Prostate gland (tissue), 2 donors: ENCODE measurements around the gene HS1BP3. TPM values are rescaled to one million over a fixed set of nuclear protein-coding genes. Genes with fewer than 3 reads are reported as not detected.

Experiments used
- DNase-seq: peaks from one replicate; pipeline ENCODE4 v3.0.0-alpha.2; 2019; ENCODE audit warnings: low spot score
- H3K27ac ChIP-seq, 2 donors: fragments of 200-600 bp; sonication (generic); 2 replicates each; pipeline ENCODE4 v1.5.1; 2017 to 2019
- H3K27me3 ChIP-seq: fragments of 200-600 bp; sonication (generic); replicated peaks from 2 replicates; pipeline ENCODE4 v1.5.1; 2019; ENCODE audit not compliant: insufficient read depth
- H3K36me3 ChIP-seq, 2 donors: fragments of 200-600 bp; sonication (generic); 1 replicate in 1 of 2; 2 replicates in 1 of 2; pipeline versions ENCODE4 v1.5.1 to v1.8.1; 2017 to 2019
- H3K4me1 ChIP-seq: fragments of 200-600 bp; sonication (generic); replicated peaks from 2 replicates; pipeline ENCODE4 v1.5.1; 2019
- H3K4me3 ChIP-seq, 2 donors: fragments of 200-600 bp; sonication (generic); 2 replicates each; pipeline ENCODE4 v1.5.1; 2017 to 2019
- H3K9me3 ChIP-seq: fragments of 200-600 bp; sonication (generic); 2 replicates; pipeline ENCODE4 v1.5.1; 2017
- CTCF ChIP-seq, 4 experiments: fragments of 200-600 bp in 2 of 4; fragments of 450-650 bp in 2 of 4; sonication (generic) in 2 of 4; IDR thresholded peaks; 1 replicate in 3 of 4; 2 replicates in 1 of 4; pipeline ENCODE4 v1.5.1; 2016 to 2019; ENCODE audit warnings: antibody characterized with exemption in 4 of 4, mild to moderate bottlenecking in 2 of 4, moderate library complexity in 2 of 4
- POLR2A ChIP-seq: fragments of 450-650 bp; IDR thresholded peaks from one replicate; pipeline ENCODE4 v1.6.1; 2016; ENCODE audit warnings: antibody characterized with exemption, mild to moderate bottlenecking
- POLR2AphosphoS5 ChIP-seq: sonication (generic); formaldehyde crosslinking; IDR thresholded peaks from one replicate; pipeline ENCODE4 v1.6.1; 2017; ENCODE audit warnings: antibody characterized with exemption
- WGBS: methylation state at CpG from one replicate; pipeline ENCODE4 v1.1.5; 2018; 5-methylcytosine and 5-hydroxymethylcytosine counted together
- intact Hi-C: fragments of 100-400 bp; cut with DNase I; formaldehyde crosslinking; loops from one replicate; pipeline ENCODE4 v1.14.2; 2022
- total RNA-seq, 2 donors: library from RNA; depleted of rRNA; stranded (reverse); fragments of >200 nt; gene quantifications; one replicate each; pipeline ENCODE4 v1.1.0, GENCODE V29; 2016

HS1BP3 gene
- total RNA-seq, 2 donors from 2014 or later: 29.9 to 39.4 TPM

- intact Hi-C loops: no loop called here
- TF ChIP-seq POLR2A: no peak
- TF ChIP-seq POLR2AphosphoS5: no peak
- TF ChIP-seq CTCF (IDR thresholded peaks at IDR 0.05): no peak
- DNase-seq: no peak
Measured at GRCh38 chr2:20589975-20590703, 60.8 kb downstream of the HS1BP3 start.

GRCh38 chr2:20588918-20589871 is 61.7 kb downstream of the HS1BP3 start:
- intact Hi-C loops: no loop called here

More at GRCh38 chr2:20589975-20590703, 60.8 kb downstream of the HS1BP3 start:
- Histone ChIP-seq H3K27me3 (no peaks in the 10 kb centered on the region), H3K9me3 (no peaks in the 10 kb centered on the region), H3K27ac (no peak overlapping the region), H3K4me3 (no peak overlapping the region), H3K36me3 (no peaks in the 10 kb centered on the region), H3K4me1 (no peaks in the 10 kb centered on the region)
- WGBS: 86% methylated on average over 14 of the region's 14 CpGs

GRCh38 chr2:20585710-20586594 is 64.9 kb downstream of the HS1BP3 start:
- TF ChIP-seq POLR2AphosphoS5 (no peak), POLR2A (no peak), CTCF (IDR thresholded peaks at IDR 0.05) (no peak)
- H3K36me3 ChIP-seq: no peaks in the 10 kb centered on the region
- peak overlapping the region in 1 of 2 donors; percentile 35 for H3K27ac ChIP-seq
- H3K9me3 ChIP-seq: no peaks in the 10 kb centered on the region
- no peaks in the 10 kb centered on the region for H3K27me3 ChIP-seq
- no peak overlapping the region for H3K4me3 ChIP-seq
- no peaks in the 10 kb centered on the region for H3K4me1 ChIP-seq
- WGBS: 85% methylated on average over 22 of the region's 22 CpGs
- DNase-seq: no peak
- intact Hi-C loops: no loop called here

More at GRCh38 chr2:20588918-20589871, 61.7 kb downstream of the HS1BP3 start:
- no peaks in the 10 kb centered on the region for H3K36me3 ChIP-seq
- TF ChIP-seq POLR2A (no peak), CTCF (IDR thresholded peaks at IDR 0.05) (no peak), POLR2AphosphoS5 (no peak)
- H3K9me3 ChIP-seq: no peaks in the 10 kb centered on the region
- H3K27ac ChIP-seq: no peak overlapping the region
- WGBS: 85% methylated on average over 11 of the region's 11 CpGs
- no peaks in the 10 kb centered on the region for H3K27me3 ChIP-seq
- H3K4me3 ChIP-seq: no peak overlapping the region
- DNase-seq: no peak
- no peaks in the 10 kb centered on the region for H3K4me1 ChIP-seq

- no peaks in the 10 kb centered on the region for H3K27me3 ChIP-seq
- WGBS: 83% methylated on average over 5 of the region's 5 CpGs
- no peaks in the 10 kb centered on the region for H3K4me1 ChIP-seq
- H3K4me3 ChIP-seq: no peak overlapping the region
- peak overlapping the region; percentile 53 to 67 for H3K27ac ChIP-seq
- H3K9me3 ChIP-seq: no peaks in the 10 kb centered on the region
- intact Hi-C loops: no loop called here
- no peak for TF ChIP-seq CTCF (IDR thresholded peaks at IDR 0.05)
- TF ChIP-seq POLR2AphosphoS5: no peak
- TF ChIP-seq POLR2A: no peak
- no peak for DNase-seq
- H3K36me3 ChIP-seq: no peaks in the 10 kb centered on the region
Measured at GRCh38 chr2:20585359-20585709, 65.6 kb downstream of the HS1BP3 start.
